Sigmoid colon (tissue), 7 donors: Measurements from ENCODE around the gene POFUT1. TPM values are rescaled to one million over a fixed set of nuclear protein-coding genes. Genes with fewer than 3 reads are reported as not detected.

Source experiments
- DNase-seq: peaks from one replicate; pipeline ENCODE4 v3.0.0-alpha.2; 2019
- H3K27ac ChIP-seq, 4 donors: fragments of 200-600 bp; sonication (generic); one replicate each; pipeline ENCODE4 v1.5.1; 2016 to 2019; ENCODE audit warnings: mild to moderate bottlenecking in 1 of 4
- H3K27me3 ChIP-seq, 3 donors: fragments of 200-600 bp; sonication (generic); one replicate each; pipeline ENCODE4 v1.5.1; 2019; ENCODE audit warnings: mild to moderate bottlenecking in 1 of 3
- H3K36me3 ChIP-seq, 4 donors: fragments of 200-600 bp; sonication (generic); one replicate each; pipeline ENCODE4 v1.5.1; 2016 to 2019
- H3K4me1 ChIP-seq, 4 donors: fragments of 200-600 bp; sonication (generic); one replicate each; pipeline ENCODE4 v1.5.1; 2017 to 2019
- H3K4me3 ChIP-seq, 4 donors: fragments of 200-600 bp; sonication (generic); one replicate each; pipeline ENCODE4 v1.5.1; 2017 to 2019; ENCODE audit warnings: mild to moderate bottlenecking in 2 of 4, moderate library complexity in 1 of 4
- H3K9me3 ChIP-seq, 4 donors: fragments of 200-600 bp in 3 of 4; sonication (generic) in 3 of 4; one replicate each; pipeline versions ENCODE4 v1.5.1 to v1.6.1; 2013 to 2019
- EP300 ChIP-seq, 4 donors: sonication (generic); formaldehyde crosslinking; IDR thresholded peaks; one replicate each; pipeline ENCODE4 v1.6.1; 2017; ENCODE audit warnings: antibody characterized with exemption in 4 of 4
- POLR2A ChIP-seq, 2 donors: fragments of 450-650 bp; IDR thresholded peaks; one replicate each; pipeline ENCODE4 v1.6.1; 2016; ENCODE audit warnings: antibody characterized with exemption in 2 of 2, mild to moderate bottlenecking in 2 of 2, moderate library complexity in 2 of 2
- POLR2AphosphoS5 ChIP-seq, 4 donors: sonication (generic); formaldehyde crosslinking; IDR thresholded peaks; one replicate each; pipeline ENCODE4 v1.6.1; 2017; ENCODE audit warnings: antibody characterized with exemption in 4 of 4
- WGBS, 2 donors: extraction: QIAGEN DNeasy Blood & Tissue Kit; methylation state at CpG; one replicate each; pipeline ENCODE4 v1.1.7; 2013; 5-methylcytosine and 5-hydroxymethylcytosine counted together
- intact Hi-C: fragments of 100-400 bp; cut with DNase I; formaldehyde crosslinking; loops from one replicate; pipeline ENCODE4 v1.15.1; 2023
- polyA plus RNA-seq, 3 donors: library from polyadenylated mRNA; stranded (reverse); fragments of 200-250 nt; gene quantifications; one replicate each; pipeline ENCODE4 v1.2.3, GENCODE V29; 2013
- total RNA-seq, 4 donors: library from RNA; depleted of rRNA; stranded (reverse); fragments of >200 nt; gene quantifications; one replicate each; pipeline ENCODE4 v1.1.0, GENCODE V29; 2016
- TF ChIP-seq, protein P1 (sequence below), 4 experiments: fragments of 450-650 bp in 3 of 4; fragments of 200-600 bp in 1 of 4; IDR thresholded peaks; one replicate each; pipeline ENCODE4 v1.5.1; 2016 to 2019; ENCODE audit warnings: antibody characterized with exemption in 4 of 4, mild to moderate bottlenecking in 3 of 4, moderate library complexity in 2 of 4
- donor health status: healthy with polysubstance abuse.
- donor health status: Bipolar disorder and iron deficiency.
- donor health status: healthy.

POFUT1 gene
- total and polyA plus RNA-seq, 7 donors: 7.2 to 31.6 (median 25.3) TPM

DNA sequence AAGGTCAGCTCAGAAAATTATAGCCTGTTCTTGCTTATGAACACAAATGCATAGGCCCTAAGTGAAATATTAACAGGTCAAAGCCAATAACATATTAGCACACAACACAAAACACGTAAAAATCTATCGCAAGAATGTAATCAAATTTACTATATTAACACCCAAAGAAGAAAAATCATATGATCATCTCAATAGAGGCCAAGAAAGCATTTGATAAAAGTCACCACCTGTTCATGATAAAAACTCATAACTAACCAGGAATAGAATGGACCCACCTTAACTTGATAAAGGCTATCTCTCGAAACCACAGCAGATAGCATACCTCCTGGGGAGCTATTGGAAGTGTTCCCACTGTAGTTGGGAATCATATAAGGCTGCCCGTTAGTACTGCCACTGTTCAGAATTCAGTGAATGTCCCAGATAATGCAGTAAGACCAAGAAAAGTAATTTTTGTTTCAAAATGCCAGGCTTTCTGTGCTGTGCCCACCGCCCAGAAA, 21.6 kb downstream of the POFUT1 start:
- H3K9me3 ChIP-seq: no peaks in the 10 kb centered on the region
- no peak for DNase-seq
- intact Hi-C loops: no loop called here
- no peaks in the 10 kb centered on the region for H3K4me1 ChIP-seq
- 30 to 73% methylated on average over 5 of the region's 5 CpGs for WGBS, 2 donors
- no peak overlapping the region for H3K4me3 ChIP-seq
- no peaks in the 10 kb centered on the region for H3K27me3 ChIP-seq
- TF ChIP-seq, protein P1, sequence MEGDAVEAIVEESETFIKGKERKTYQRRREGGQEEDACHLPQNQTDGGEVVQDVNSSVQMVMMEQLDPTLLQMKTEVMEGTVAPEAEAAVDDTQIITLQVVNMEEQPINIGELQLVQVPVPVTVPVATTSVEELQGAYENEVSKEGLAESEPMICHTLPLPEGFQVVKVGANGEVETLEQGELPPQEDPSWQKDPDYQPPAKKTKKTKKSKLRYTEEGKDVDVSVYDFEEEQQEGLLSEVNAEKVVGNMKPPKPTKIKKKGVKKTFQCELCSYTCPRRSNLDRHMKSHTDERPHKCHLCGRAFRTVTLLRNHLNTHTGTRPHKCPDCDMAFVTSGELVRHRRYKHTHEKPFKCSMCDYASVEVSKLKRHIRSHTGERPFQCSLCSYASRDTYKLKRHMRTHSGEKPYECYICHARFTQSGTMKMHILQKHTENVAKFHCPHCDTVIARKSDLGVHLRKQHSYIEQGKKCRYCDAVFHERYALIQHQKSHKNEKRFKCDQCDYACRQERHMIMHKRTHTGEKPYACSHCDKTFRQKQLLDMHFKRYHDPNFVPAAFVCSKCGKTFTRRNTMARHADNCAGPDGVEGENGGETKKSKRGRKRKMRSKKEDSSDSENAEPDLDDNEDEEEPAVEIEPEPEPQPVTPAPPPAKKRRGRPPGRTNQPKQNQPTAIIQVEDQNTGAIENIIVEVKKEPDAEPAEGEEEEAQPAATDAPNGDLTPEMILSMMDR (IDR thresholded peaks at IDR 0.05): no peak
- TF ChIP-seq POLR2A (IDR thresholded peaks at IDR 0.05) (no peak), EP300 (IDR thresholded peaks at IDR 0.05) (no peak), POLR2AphosphoS5 (IDR thresholded peaks at IDR 0.05) (no peak)
- H3K36me3 ChIP-seq: peaks cover 4 to 68% (median 42%) of the 10 kb centered on the region in 4 donors
- H3K27ac ChIP-seq: no peak overlapping the region

DNA sequence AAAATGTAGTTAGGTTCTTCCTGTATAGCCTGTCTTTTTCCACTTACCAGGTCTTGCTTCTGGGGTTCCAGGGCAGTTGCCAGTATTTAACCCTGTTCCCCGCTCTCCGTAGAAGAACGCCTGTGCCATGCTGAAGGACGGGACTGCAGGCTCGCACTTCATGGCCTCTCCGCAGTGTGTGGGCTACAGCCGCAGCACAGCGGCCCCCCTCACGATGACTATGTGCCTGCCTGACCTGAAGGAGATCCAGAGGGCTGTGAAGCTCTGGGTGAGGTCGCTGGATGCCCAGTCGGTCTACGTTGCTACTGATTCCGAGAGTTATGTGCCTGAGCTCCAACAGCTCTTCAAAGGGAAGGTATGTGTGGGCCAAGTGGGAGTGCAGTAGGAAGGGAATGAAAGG, 23.0 kb downstream of the POFUT1 start:
- peaks cover 4 to 77% (median 48%) of the 10 kb centered on the region in 4 donors for H3K36me3 ChIP-seq

DNA sequence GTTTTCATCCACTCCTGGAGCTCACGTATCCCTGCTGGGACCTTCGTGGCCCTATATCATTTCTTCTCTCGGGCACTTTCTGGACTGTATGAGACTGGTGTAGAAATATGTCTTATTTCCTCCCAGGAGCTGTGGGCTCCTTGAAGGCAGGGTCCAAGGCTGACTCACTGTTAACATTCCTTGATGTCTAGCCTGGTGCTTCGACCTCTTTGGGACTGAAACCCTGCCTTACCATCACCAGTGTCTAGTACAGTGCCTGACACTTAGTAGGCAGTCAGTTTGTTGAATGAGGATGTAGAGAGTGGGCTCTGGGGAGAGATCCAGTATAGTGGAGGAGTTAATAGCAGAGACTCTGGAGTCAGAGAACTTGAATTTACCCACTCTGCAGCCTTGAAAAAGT, 23.6 kb downstream of the POFUT1 start:
- H3K4me1 ChIP-seq: no peaks in the 10 kb centered on the region
- no peaks in the 10 kb centered on the region for H3K27me3 ChIP-seq
- H3K36me3 ChIP-seq: peaks cover 4 to 83% (median 49%) of the 10 kb centered on the region in 4 donors
- H3K27ac ChIP-seq: no peak overlapping the region
- TF ChIP-seq, protein P1 (IDR thresholded peaks at IDR 0.05): no peak
- TF ChIP-seq POLR2AphosphoS5 (IDR thresholded peaks at IDR 0.05) (no peak), POLR2A (IDR thresholded peaks at IDR 0.05) (no peak), EP300 (IDR thresholded peaks at IDR 0.05) (no peak)
- 94 to 98% methylated on average over 4 of the region's 4 CpGs for WGBS, 2 donors
- H3K9me3 ChIP-seq: no peaks in the 10 kb centered on the region
- H3K4me3 ChIP-seq: no peak overlapping the region
- DNase-seq: no peak
- intact Hi-C loops: no loop called here

More for the DNA sequence above, 23.0 kb downstream of the POFUT1 start:
- Histone ChIP-seq H3K27me3 (no peaks in the 10 kb centered on the region), H3K27ac (no peak overlapping the region), H3K4me3 (no peak overlapping the region), H3K4me1 (no peaks in the 10 kb centered on the region), H3K9me3 (no peaks in the 10 kb centered on the region)
- intact Hi-C loops: no loop called here
- 97% methylated on average over 13 of the region's 13 CpGs for WGBS, 2 donors
- TF ChIP-seq EP300 (IDR thresholded peaks at IDR 0.05): no peak
- DNase-seq: no peak

DNA sequence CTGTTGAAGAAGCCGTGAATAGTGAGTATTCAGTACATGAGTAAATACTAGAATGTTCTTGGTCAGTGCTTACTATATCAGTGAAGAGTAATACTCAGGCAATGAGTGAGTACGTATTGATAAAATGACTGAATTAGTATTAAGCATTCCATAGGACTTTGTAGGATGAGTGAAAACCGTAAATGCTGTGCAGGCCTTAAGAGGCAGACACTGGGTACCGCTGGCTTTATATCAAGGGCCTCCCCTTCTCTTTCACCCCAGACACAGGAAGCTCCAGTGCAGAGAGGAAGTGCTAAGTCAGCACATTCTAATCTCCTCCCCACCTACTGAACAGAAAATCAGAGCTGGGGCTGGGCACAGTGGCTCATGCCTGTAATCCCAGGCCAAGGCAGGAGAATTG, 24.2 kb downstream of the POFUT1 start:
- H3K27me3 ChIP-seq: no peaks in the 10 kb centered on the region
- DNase-seq: no peak
- no peaks in the 10 kb centered on the region for H3K9me3 ChIP-seq
- H3K27ac ChIP-seq: no peak overlapping the region
- intact Hi-C loops: no loop called here
- H3K4me3 ChIP-seq: no peak overlapping the region
- WGBS, 2 donors: 66 to 84% methylated on average over 4 of the region's 4 CpGs
- peaks cover 4 to 85% (median 49%) of the 10 kb centered on the region in 4 donors for H3K36me3 ChIP-seq
- TF ChIP-seq EP300 (IDR thresholded peaks at IDR 0.05) (no peak), POLR2AphosphoS5 (IDR thresholded peaks at IDR 0.05) (no peak), POLR2A (IDR thresholded peaks at IDR 0.05) (no peak)
- TF ChIP-seq, protein P1 (IDR thresholded peaks at IDR 0.05): no peak
- no peaks in the 10 kb centered on the region for H3K4me1 ChIP-seq

DNA sequence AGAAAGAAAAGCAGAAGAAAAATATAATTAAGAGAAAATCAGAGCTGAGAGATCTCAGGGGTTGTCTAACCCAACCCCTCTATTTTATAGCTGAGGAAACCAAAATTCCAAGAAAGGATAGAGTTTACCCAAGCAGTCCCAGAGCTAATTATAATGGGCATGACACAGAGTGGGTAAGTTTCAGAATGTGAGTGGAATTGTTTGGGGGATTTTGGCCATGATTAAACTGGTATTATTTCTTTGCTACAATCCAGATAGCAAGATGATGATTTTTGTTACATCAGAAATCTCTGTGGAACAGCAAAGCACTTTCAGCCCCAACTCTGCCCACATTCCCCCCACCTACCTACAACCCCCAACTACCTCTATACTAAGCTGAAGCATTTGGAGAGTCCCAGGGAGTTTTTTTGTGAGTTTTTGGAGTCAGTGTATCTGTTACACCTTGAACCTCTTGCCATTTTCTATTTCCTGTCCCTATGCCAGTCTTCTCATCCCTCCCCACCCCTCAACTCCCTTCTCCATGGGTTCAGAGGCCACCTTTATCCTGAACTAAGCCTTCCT, 24.7 kb downstream of the POFUT1 start:
- intact Hi-C loops: no loop called here
- no peak overlapping the region for H3K27ac ChIP-seq
- no peaks in the 10 kb centered on the region for H3K9me3 ChIP-seq
- no peaks in the 10 kb centered on the region for H3K4me1 ChIP-seq
- peaks cover 4 to 85% (median 49%) of the 10 kb centered on the region in 4 donors for H3K36me3 ChIP-seq
- no peaks in the 10 kb centered on the region for H3K27me3 ChIP-seq
- no peak for TF ChIP-seq EP300 (IDR thresholded peaks at IDR 0.05)
- TF ChIP-seq, protein P1 (IDR thresholded peaks at IDR 0.05): no peak
- TF ChIP-seq POLR2AphosphoS5 (IDR thresholded peaks at IDR 0.05): no peak
- no peak for TF ChIP-seq POLR2A (IDR thresholded peaks at IDR 0.05)
- no peak for DNase-seq
- H3K4me3 ChIP-seq: no peak overlapping the region
